GM12878 (cell line): ENCODE measurements around the gene CTSW. TPM values are rescaled to one million over a fixed set of nuclear protein-coding genes. Genes with fewer than 3 reads are reported as not detected.

Experiments used
- ATAC-seq: fragments of 200-7000 bp; cut with Tn5 transposase; 3 replicates; pipeline ENCODE4 v1.9.1; 2020; ENCODE audit warnings: mild to moderate bottlenecking, moderate library complexity
- BruUV-seq: library from RNA; stranded (reverse); fragments of 400-500 nt; replicated peaks from 2 replicates; lab custom pipeline; 2021; lab: Mats Ljungman, UMichigan
- CTCF ChIA-PET: fragments of 300-600 bp; sonication (Branson Sonifier 250); formaldehyde crosslinking; extraction: SDS; loops from one replicate; lab custom pipeline; 2021; ENCODE audit warnings: inconsistent platforms; lab: Yijun Ruan, JAX
- POLR2A ChIA-PET: fragments of 350-600 bp; formaldehyde crosslinking; extraction: SDS; loops from one replicate; lab custom pipeline; 2021; ENCODE audit warnings: inconsistent platforms; lab: Charles Lee
- RAD21 ChIA-PET: fragments of 300-600 bp; sonication (Branson Sonifier 250); formaldehyde crosslinking; loops from one replicate; lab custom pipeline; 2023; ENCODE audit warnings: antibody characterized with exemption; ENCODE audit not compliant: unreplicated experiment; lab: Charles Lee
- SMC1A ChIA-PET: fragments of 300-600 bp; sonication (Branson Sonifier 250); formaldehyde crosslinking; loops from one replicate; lab custom pipeline; 2023; ENCODE audit not compliant: unreplicated experiment, uncharacterized antibody; lab: Charles Lee
- DNase-seq: peaks from one replicate; pipeline ENCODE4 v3.0.0-alpha.2; 2011; ENCODE audit warnings: low read depth, low spot score
- FAIRE-seq: peaks from 3 replicates; lab custom pipeline; 2011; peaks lifted over from hg19 to GRCh38; lab: Jason Lieb, UNC
- H2AFZ ChIP-seq: 2 replicates; pipeline ENCODE4 v1.6.0; 2011; ENCODE audit warnings: low read depth, low read length, control low read depth; ENCODE audit not compliant: control insufficient read depth
- H3K27ac ChIP-seq: 2 replicates; pipeline ENCODE4 v1.5.1; 2011; ENCODE audit warnings: control low read depth; ENCODE audit not compliant: control insufficient read depth, insufficient read depth
- H3K27me3 ChIP-seq, 2 experiments: replicated peaks in 1 of 2; 2 replicates each; pipeline versions ENCODE4 v1.6.0 to v1.6.1; 2011; ENCODE audit warnings: low read length in 1 of 2; ENCODE audit not compliant: control insufficient read depth in 2 of 2, insufficient read depth in 2 of 2
- H3K36me3 ChIP-seq, 2 experiments: 2 replicates each; pipeline ENCODE4 v1.5.1; 2011; ENCODE audit warnings: low read length in 1 of 2; ENCODE audit not compliant: control insufficient read depth in 2 of 2, insufficient read depth in 2 of 2
- H3K4me1 ChIP-seq: 2 replicates; pipeline ENCODE4 v1.6.1; 2011; ENCODE audit warnings: mild to moderate bottlenecking, low read length, moderate library complexity, mixed read lengths; ENCODE audit not compliant: control insufficient read depth, insufficient read depth
- H3K4me2 ChIP-seq: 2 replicates; pipeline ENCODE4 v1.6.0; 2011; ENCODE audit warnings: control low read depth; ENCODE audit not compliant: control insufficient read depth, insufficient read depth
- H3K4me3 ChIP-seq: fragments of 200-600 bp; sonication (generic); 2 replicates; pipeline ENCODE4 v1.5.1; 2016
- H3K79me2 ChIP-seq: 2 replicates; pipeline ENCODE4 v1.6.0; 2011; ENCODE audit warnings: low read length; ENCODE audit not compliant: control insufficient read depth, insufficient read depth
- H3K9ac ChIP-seq: 2 replicates; pipeline ENCODE4 v1.8.0; 2011; ENCODE audit warnings: low read length, control low read depth, mixed read lengths; ENCODE audit not compliant: control insufficient read depth, insufficient read depth
- H3K9me3 ChIP-seq: replicated peaks from 3 replicates; pipeline ENCODE4 v1.5.1; 2011; ENCODE audit warnings: mild to moderate bottlenecking, low read length; ENCODE audit not compliant: control insufficient read depth, insufficient read depth
- H4K20me1 ChIP-seq: 2 replicates; pipeline ENCODE4 v1.6.0; 2011; ENCODE audit not compliant: control insufficient read depth, insufficient read depth
- MEF2A ChIP-seq: IDR thresholded peaks from 2 replicates; pipeline ENCODE4 v1.6.1; 2011; ENCODE audit warnings: low read depth, mild to moderate bottlenecking, low read length, moderate library complexity; ENCODE audit not compliant: insufficient read depth
- MTA3 ChIP-seq: IDR thresholded peaks from 2 replicates; pipeline ENCODE4 v1.6.1; 2012; ENCODE audit warnings: low read length, inconsistent platforms, borderline replicate concordance
- NFYB ChIP-seq: IDR thresholded peaks from 2 replicates; pipeline ENCODE4 v1.6.1; 2011; ENCODE audit warnings: low read depth, mild to moderate bottlenecking, low read length, improper control_type of control experiment, moderate library complexity; ENCODE audit not compliant: insufficient read depth
- ZZZ3 ChIP-seq: IDR thresholded peaks from 2 replicates; pipeline ENCODE4 v1.6.1; 2011; ENCODE audit warnings: low read depth; ENCODE audit not compliant: control insufficient read depth, insufficient read length
- WGBS: methylation state at CpG from one replicate; pipeline ENCODE4 v1.1.6; 2016; ENCODE audit warnings: low lambda C conversion rate; ENCODE audit not compliant: insufficient replicate concordance, insufficient coverage; ENCODE audit errors: missing lambda C conversion rate; 5-methylcytosine and 5-hydroxymethylcytosine counted together
- in situ Hi-C: fragments of 300-500 bp; cut with MboI; formaldehyde crosslinking; loops from 9 replicates; pipeline ENCODE4 v1.14.3; 2018; ENCODE audit warnings: mixed read lengths
- intact Hi-C: fragments of 100-400 bp; cut with micrococcal nuclease; formaldehyde crosslinking; loops from one replicate; pipeline ENCODE4 v1.14.2; 2022; ENCODE audit not compliant: unreplicated experiment
- polyA plus RNA-seq, 11 experiments: library from polyadenylated mRNA; depleted of rRNA in 4 of 11; unstranded in 6 of 11; stranded (reverse) in 5 of 11; fragments of >200 nt; fragmentation: Nextera tagmentation in 4 of 11; fragmentation: Illumina TruSeq in 1 of 11; extraction: Ambion mirVana in 4 of 11; extraction: Trizol in 1 of 11; gene quantifications; 1 replicate in 1 of 11; 2 replicates in 10 of 11; pipeline versions ENCODE4 v1.2.1 to v1.2.3, GENCODE V29; 2011 to 2016; ENCODE audit warnings: inconsistent platforms in 2 of 11, missing spikeins in 2 of 11, low read depth in 1 of 11
- total RNA-seq, 4 experiments: library from RNA; depleted of rRNA in 3 of 4; stranded (reverse); fragments of >200 nt in 3 of 4; fragmentation: Illumina TruSeq in 1 of 4; extraction: Trizol in 1 of 4; gene quantifications; 2 replicates each; pipeline versions ENCODE4 v1.2.1 to v1.2.3, GENCODE V29; 2013 to 2021
- TF ChIP-seq, protein P1 (sequence below): fragments of 450-650 bp; IDR thresholded peaks from 2 replicates; pipeline ENCODE4 v1.6.1; 2018; ENCODE audit warnings: mild to moderate bottlenecking, low read depth, moderate library complexity; ENCODE audit not compliant: partially characterized antibody

CTSW gene
- total and polyA plus RNA-seq, 10 of the 15 experiments (the other 5 are each of a cell fraction or from before 2014, with no cell fraction given) = 0.53 to 12.0 (median 1.7) TPM

DNA sequence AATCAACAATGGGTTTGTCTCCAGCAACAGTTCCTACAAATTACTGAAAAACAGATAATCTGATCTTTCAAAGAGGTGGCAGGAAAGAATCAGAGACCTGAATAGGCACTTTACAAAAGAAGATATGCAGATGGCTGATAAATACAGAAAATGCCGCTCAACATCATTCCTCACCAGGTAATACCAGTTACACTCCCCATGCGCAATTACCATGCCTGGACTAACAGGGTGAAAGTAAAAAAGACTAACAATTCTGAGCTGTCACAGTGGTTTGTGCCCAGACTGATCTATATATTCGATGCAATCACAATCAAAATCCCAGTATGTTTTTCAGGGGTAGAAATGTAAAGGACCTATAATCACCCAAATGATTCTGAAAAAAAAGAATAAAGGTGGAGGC is 35.8 kb upstream of the CTSW start:
- Histone ChIP-seq H3K9me3 (no peaks in the 10 kb centered on the region), H3K4me2 (no peak overlapping the region), H3K79me2 (no peaks in the 10 kb centered on the region), H4K20me1 (no peaks in the 10 kb centered on the region), H3K4me3 (no peak overlapping the region), H2AFZ (no peak overlapping the region), H3K27me3 (no peaks in the 10 kb centered on the region), H3K27ac (no peak overlapping the region), H3K4me1 (no peaks in the 10 kb centered on the region), H3K36me3 (no peaks in the 10 kb centered on the region), H3K9ac (no peak overlapping the region)
- FAIRE-seq = no peak
- intact Hi-C loops = no loop called here
- BruUV-seq = no TSS peak
- SMC1A ChIA-PET = interaction anchor here (1.0 kb wide), 1 partner anchor 10 kb away, joined by 3 read pairs; the partner anchor contains the start of gene SNX32
- TF ChIP-seq MEF2A = no peak
- no peak for TF ChIP-seq NFYB
- TF ChIP-seq, protein P1, sequence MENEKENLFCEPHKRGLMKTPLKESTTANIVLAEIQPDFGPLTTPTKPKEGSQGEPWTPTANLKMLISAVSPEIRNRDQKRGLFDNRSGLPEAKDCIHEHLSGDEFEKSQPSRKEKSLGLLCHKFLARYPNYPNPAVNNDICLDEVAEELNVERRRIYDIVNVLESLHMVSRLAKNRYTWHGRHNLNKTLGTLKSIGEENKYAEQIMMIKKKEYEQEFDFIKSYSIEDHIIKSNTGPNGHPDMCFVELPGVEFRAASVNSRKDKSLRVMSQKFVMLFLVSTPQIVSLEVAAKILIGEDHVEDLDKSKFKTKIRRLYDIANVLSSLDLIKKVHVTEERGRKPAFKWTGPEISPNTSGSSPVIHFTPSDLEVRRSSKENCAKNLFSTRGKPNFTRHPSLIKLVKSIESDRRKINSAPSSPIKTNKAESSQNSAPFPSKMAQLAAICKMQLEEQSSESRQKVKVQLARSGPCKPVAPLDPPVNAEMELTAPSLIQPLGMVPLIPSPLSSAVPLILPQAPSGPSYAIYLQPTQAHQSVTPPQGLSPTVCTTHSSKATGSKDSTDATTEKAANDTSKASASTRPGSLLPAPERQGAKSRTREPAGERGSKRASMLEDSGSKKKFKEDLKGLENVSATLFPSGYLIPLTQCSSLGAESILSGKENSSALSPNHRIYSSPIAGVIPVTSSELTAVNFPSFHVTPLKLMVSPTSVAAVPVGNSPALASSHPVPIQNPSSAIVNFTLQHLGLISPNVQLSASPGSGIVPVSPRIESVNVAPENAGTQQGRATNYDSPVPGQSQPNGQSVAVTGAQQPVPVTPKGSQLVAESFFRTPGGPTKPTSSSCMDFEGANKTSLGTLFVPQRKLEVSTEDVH = no peak
- TF ChIP-seq ZZZ3 = no peak
- TF ChIP-seq MTA3 = no peak
- RAD21 ChIA-PET = interaction anchor here (0.6 kb wide), 1 partner anchor 231 kb away, joined by 4 read pairs; no protein-coding TSS in a partner anchor
- CTCF ChIA-PET = interaction anchor here (1.2 to 1.6 kb wide), 2 partner anchors 9 to 41 kb away, joined by 4 to 6 read pairs; no protein-coding TSS in a partner anchor
- WGBS = 76% methylated on average over 3 of the region's 3 CpGs
- no peak for DNase-seq
- in situ Hi-C loops = no loop called here
- POLR2A ChIA-PET = interaction anchor here (0.5 kb wide), 1 partner anchor 132 kb away, joined by 7 read pairs; no protein-coding TSS in a partner anchor
- no peak for ATAC-seq
